ENCODE measurements around the gene TTLL5.

DNA sequence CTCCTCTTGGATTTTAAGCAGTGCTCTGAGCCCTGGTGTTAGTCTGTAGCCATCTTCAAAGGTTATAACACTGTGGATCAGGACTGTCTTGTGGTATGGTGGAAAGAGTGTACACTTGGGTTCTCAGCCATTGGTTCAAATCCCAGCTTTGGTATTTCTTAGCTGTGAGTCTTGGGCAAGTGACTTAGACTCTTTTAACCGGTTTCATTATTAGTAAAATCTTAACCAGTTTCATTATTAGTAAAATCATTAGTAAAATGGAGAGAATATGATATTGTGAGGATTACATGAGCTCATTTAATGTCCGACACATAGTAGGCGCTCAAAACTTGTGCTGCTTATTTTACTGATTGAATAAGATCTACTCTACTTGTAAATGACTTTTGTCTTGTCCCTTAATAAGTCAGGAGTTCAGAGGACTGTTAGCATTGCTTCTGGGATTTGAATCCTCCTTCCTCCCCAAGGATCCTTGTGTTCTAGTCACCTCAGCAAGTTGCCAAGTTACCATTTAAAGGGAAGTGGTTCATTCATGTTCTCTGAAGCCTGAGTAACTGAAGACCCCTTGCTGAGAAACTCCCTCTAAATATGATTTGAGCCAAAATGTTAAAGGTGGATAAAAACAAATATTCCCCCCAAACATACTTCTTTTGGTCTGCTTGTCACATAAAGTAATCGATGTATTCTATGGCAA lies 12.4 kb downstream of the TTLL5 start:
- TF ChIP-seq ZNF324 (CRISPR knock-in tag; IDR thresholded peaks at IDR 0.05) (no peak), SIN3B (IDR thresholded peaks at IDR 0.05; ENCODE audit: low read depth) (no peak), MAZ (CRISPR knock-in tag; conservative IDR thresholded peaks at IDR 0.05 in 1 of 2, IDR thresholded peaks at IDR 0.05 in 1 of 2) (no peak), ZFP36 (IDR thresholded peaks at IDR 0.05; ENCODE audit: low read depth, low read length, partially characterized antibody) (no peak), ZNF134 (CRISPR knock-in tag; conservative IDR thresholded peaks at IDR 0.05) (no peak), ETV1 (tag; conservative IDR thresholded peaks at IDR 0.05; ENCODE audit: low read depth) (no peak), CCAR2 (IDR thresholded peaks at IDR 0.05; ENCODE audit: low read depth, low read length) (no peak), ELF1 (tag; IDR thresholded peaks at IDR 0.05) (no peak), TAF1 (IDR thresholded peaks at IDR 0.05; ENCODE audit: control insufficient read depth, extremely low read depth, insufficient read depth, low read length, severe bottlenecking) (no peak)
- TF ChIP-seq, protein P1, sequence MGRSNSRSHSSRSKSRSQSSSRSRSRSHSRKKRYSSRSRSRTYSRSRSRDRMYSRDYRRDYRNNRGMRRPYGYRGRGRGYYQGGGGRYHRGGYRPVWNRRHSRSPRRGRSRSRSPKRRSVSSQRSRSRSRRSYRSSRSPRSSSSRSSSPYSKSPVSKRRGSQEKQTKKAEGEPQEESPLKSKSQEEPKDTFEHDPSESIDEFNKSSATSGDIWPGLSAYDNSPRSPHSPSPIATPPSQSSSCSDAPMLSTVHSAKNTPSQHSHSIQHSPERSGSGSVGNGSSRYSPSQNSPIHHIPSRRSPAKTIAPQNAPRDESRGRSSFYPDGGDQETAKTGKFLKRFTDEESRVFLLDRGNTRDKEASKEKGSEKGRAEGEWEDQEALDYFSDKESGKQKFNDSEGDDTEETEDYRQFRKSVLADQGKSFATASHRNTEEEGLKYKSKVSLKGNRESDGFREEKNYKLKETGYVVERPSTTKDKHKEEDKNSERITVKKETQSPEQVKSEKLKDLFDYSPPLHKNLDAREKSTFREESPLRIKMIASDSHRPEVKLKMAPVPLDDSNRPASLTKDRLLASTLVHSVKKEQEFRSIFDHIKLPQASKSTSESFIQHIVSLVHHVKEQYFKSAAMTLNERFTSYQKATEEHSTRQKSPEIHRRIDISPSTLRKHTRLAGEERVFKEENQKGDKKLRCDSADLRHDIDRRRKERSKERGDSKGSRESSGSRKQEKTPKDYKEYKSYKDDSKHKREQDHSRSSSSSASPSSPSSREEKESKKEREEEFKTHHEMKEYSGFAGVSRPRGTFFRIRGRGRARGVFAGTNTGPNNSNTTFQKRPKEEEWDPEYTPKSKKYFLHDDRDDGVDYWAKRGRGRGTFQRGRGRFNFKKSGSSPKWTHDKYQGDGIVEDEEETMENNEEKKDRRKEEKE (IDR thresholded peaks at IDR 0.05; ENCODE audit: borderline replicate concordance in 1 of 2, control insufficient read depth in 1 of 2, low read depth in 2 of 2, low read length in 1 of 2) = no peak
- TF ChIP-seq, protein P2, sequence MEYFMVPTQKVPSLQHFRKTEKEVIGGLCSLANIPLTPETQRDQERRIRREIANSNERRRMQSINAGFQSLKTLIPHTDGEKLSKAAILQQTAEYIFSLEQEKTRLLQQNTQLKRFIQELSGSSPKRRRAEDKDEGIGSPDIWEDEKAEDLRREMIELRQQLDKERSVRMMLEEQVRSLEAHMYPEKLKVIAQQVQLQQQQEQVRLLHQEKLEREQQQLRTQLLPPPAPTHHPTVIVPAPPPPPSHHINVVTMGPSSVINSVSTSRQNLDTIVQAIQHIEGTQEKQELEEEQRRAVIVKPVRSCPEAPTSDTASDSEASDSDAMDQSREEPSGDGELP (CRISPR knock-in tag; IDR thresholded peaks at IDR 0.05; ENCODE audit: borderline replicate concordance) = no peak
- TF ChIP-seq, protein P3, sequence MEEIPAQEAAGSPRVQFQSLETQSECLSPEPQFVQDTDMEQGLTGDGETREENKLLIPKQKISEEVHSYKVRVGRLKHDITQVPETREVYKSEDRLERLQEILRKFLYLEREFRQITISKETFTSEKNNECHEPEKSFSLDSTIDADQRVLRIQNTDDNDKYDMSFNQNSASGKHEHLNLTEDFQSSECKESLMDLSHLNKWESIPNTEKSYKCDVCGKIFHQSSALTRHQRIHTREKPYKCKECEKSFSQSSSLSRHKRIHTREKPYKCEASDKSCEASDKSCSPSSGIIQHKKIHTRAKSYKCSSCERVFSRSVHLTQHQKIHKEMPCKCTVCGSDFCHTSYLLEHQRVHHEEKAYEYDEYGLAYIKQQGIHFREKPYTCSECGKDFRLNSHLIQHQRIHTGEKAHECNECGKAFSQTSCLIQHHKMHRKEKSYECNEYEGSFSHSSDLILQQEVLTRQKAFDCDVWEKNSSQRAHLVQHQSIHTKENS (CRISPR knock-in tag; IDR thresholded peaks at IDR 0.05) = no peak
- TF ChIP-seq, protein P4, sequence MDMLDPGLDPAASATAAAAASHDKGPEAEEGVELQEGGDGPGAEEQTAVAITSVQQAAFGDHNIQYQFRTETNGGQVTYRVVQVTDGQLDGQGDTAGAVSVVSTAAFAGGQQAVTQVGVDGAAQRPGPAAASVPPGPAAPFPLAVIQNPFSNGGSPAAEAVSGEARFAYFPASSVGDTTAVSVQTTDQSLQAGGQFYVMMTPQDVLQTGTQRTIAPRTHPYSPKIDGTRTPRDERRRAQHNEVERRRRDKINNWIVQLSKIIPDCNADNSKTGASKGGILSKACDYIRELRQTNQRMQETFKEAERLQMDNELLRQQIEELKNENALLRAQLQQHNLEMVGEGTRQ (CRISPR knock-in tag; IDR thresholded peaks at IDR 0.05) = no peak
- TF ChIP-seq, protein P5, sequence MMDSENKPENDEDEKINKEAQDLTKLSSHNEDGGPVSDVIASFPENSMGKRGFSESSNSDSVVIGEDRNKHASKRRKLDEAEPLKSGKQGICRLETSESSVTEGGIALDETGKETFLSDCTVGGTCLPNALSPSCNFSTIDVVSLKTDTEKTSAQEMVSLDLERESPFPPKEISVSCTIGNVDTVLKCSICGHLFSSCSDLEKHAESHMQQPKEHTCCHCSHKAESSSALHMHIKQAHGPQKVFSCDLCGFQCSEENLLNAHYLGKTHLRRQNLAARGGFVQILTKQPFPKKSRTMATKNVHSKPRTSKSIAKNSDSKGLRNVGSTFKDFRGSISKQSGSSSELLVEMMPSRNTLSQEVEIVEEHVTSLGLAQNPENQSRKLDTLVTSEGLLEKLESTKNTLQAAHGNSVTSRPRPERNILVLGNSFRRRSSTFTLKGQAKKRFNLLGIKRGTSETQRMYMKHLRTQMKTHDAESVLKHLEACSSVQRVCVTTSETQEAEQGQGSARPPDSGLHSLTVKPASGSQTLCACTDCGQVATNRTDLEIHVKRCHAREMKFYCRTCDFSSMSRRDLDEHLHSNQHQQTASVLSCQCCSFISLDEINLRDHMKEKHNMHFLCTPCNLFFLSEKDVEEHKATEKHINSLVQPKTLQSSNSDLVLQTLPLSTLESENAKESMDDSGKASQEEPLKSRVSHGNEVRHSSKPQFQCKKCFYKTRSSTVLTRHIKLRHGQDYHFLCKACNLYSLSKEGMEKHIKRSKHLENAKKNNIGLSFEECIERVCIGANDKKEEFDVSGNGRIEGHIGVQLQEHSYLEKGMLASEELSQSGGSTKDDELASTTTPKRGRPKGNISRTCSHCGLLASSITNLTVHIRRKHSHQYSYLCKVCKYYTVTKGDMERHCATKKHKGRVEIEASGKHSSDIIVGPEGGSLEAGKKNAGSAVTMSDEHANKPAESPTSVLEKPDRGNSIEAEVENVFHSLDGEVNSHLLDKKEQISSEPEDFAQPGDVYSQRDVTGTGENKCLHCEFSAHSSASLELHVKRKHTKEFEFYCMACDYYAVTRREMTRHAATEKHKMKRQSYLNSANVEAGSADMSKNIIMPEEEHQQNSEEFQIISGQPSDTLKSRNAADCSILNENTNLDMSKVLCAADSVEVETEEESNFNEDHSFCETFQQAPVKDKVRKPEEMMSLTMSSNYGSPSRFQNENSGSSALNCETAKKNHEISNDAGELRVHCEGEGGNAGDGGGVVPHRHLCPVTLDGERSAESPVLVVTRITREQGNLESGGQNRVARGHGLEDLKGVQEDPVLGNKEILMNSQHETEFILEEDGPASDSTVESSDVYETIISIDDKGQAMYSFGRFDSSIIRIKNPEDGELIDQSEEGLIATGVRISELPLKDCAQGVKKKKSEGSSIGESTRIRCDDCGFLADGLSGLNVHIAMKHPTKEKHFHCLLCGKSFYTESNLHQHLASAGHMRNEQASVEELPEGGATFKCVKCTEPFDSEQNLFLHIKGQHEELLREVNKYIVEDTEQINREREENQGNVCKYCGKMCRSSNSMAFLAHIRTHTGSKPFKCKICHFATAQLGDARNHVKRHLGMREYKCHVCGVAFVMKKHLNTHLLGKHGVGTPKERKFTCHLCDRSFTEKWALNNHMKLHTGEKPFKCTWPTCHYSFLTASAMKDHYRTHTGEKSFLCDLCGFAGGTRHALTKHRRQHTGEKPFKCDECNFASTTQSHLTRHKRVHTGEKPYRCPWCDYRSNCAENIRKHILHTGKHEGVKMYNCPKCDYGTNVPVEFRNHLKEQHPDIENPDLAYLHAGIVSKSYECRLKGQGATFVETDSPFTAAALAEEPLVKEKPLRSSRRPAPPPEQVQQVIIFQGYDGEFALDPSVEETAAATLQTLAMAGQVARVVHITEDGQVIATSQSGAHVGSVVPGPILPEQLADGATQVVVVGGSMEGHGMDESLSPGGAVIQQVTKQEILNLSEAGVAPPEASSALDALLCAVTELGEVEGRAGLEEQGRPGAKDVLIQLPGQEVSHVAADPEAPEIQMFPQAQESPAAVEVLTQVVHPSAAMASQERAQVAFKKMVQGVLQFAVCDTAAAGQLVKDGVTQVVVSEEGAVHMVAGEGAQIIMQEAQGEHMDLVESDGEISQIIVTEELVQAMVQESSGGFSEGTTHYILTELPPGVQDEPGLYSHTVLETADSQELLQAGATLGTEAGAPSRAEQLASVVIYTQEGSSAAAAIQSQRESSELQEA (IDR thresholded peaks at IDR 0.05; ENCODE audit: low read depth) = no peak
